HCT116 (cell line): ENCODE data around the gene ENPP4.

Experiments used
- CBX3 ChIP-seq: IDR thresholded peaks from 2 replicates; pipeline ENCODE4 v1.6.1; 2012; ENCODE audit warnings: low read depth
- EZH2 ChIP-seq: fragments of 200-600 bp; sonication (generic); IDR thresholded peaks from 2 replicates; pipeline ENCODE4 v1.6.1; 2017; ENCODE audit warnings: antibody characterized with exemption, mixed run types
- POLR2A ChIP-seq: IDR thresholded peaks from 2 replicates; pipeline ENCODE4 v1.7.0; 2011; ENCODE audit warnings: borderline replicate concordance; ENCODE audit not compliant: insufficient read depth, insufficient read length; ENCODE audit errors: extremely low read depth
- POLR2AphosphoS5 ChIP-seq: IDR thresholded peaks from 2 replicates; pipeline ENCODE4 v1.6.1; 2011; ENCODE audit warnings: mild to moderate bottlenecking, low read depth, low read length, moderate library complexity
- ZNF274 ChIP-seq: fragments of 200-500 bp; sonication (Bioruptor generic); IDR thresholded peaks from 2 replicates; pipeline ENCODE4 v1.6.1; 2014; ENCODE audit warnings: mild to moderate bottlenecking, low read depth, low read length, inconsistent platforms
- TF ChIP-seq, protein P1 (sequence below), 3 experiments: fragments of 200-600 bp in 1 of 3; sonication (generic) in 1 of 3; IDR thresholded peaks in 2 of 3; conservative IDR thresholded peaks in 1 of 3; 2 replicates each; pipeline ENCODE4 v1.5.1; 2012 to 2017; ENCODE audit warnings: low read depth in 2 of 3, low read length in 2 of 3, antibody characterized with exemption in 1 of 3, borderline replicate concordance in 1 of 3, control low read depth in 1 of 3, mild to moderate bottlenecking in 1 of 3, mixed read lengths in 1 of 3, mixed run types in 1 of 3, moderate library complexity in 1 of 3; ENCODE audit not compliant: insufficient read depth in 1 of 3

DNA sequence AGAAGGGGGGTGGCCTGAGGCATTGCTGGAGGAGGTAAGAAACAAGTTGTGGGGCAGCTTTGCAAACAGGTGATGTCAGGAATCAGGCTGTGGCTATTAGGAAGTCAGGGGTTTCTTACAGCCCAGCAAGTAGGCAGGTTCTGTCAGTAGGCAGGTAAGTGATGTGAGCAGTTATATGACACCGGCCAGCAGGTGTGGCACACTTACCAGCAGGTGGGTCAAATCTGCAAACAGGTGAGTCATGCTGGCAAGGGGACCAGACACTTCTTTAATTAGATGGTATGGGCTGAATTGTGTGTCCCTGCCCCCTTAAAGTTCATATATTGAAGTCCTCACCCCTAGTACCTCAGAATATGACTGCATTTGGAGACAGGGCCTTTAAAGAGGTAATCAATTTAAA lies 16.4 kb upstream of the ENPP4 start:
- TF ChIP-seq CBX3 (0 out of 2 replicates have a peak, but pooled peaks have one; percentile 49), ZNF274 (no peak), POLR2AphosphoS5 (peak; percentile 27; the same call in 1 of the 2 replicates), POLR2A (no peak), EZH2 (no peak)
- TF ChIP-seq, protein P1, sequence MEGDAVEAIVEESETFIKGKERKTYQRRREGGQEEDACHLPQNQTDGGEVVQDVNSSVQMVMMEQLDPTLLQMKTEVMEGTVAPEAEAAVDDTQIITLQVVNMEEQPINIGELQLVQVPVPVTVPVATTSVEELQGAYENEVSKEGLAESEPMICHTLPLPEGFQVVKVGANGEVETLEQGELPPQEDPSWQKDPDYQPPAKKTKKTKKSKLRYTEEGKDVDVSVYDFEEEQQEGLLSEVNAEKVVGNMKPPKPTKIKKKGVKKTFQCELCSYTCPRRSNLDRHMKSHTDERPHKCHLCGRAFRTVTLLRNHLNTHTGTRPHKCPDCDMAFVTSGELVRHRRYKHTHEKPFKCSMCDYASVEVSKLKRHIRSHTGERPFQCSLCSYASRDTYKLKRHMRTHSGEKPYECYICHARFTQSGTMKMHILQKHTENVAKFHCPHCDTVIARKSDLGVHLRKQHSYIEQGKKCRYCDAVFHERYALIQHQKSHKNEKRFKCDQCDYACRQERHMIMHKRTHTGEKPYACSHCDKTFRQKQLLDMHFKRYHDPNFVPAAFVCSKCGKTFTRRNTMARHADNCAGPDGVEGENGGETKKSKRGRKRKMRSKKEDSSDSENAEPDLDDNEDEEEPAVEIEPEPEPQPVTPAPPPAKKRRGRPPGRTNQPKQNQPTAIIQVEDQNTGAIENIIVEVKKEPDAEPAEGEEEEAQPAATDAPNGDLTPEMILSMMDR (IDR thresholded peaks at IDR 0.05 in 2 of 3, conservative IDR thresholded peaks at IDR 0.05 in 1 of 3; ENCODE audit: borderline replicate concordance in 1 of 3, insufficient read depth in 1 of 3, low read depth in 2 of 3, low read length in 2 of 3), result no peak
